ENCODE measurements around the gene ETS2. TPM values are rescaled to one million over a fixed set of nuclear protein-coding genes. Genes with fewer than 3 reads are reported as not detected.

The ETS2 gene
- total and polyA plus RNA-seq, 2 donors (not counting 1 experiment from before 2014, with no cell fraction given) = 1.9 to 5.6 TPM

- ATAC-seq (ENCODE audit: low read depth) = no peak
- Histone ChIP-seq H3K4me1 (ENCODE audit: control insufficient read depth in 2 of 2, insufficient read depth in 2 of 2, low read length in 2 of 2) (no peaks in the 10 kb centered on the region), H2AFZ (ENCODE audit: insufficient read depth, low read depth, low read length, poor library complexity, severe bottlenecking) (no peak overlapping the region), H3K27me3 (replicated peaks in 1 of 4; ENCODE audit: control extremely low read depth in 1 of 4, control insufficient read depth in 3 of 4, insufficient read depth in 4 of 4, low read length in 3 of 4) (peaks cover 0 to 29% (median 2%) of the 10 kb centered on the region in 4 experiments), H3K79me2 (ENCODE audit: control insufficient read depth, insufficient read depth, low read length) (no peaks in the 10 kb centered on the region), H3K27ac (ENCODE audit: low read length in 2 of 2) (no peak overlapping the region), H3K4me2 (replicated peaks; ENCODE audit: low read depth, low read length, poor library complexity, severe bottlenecking) (no peak overlapping the region), H4K20me1 (ENCODE audit: control insufficient read depth, insufficient read depth, low read length, poor library complexity, severe bottlenecking) (no peaks in the 10 kb centered on the region), H3K4me3 (ENCODE audit: control extremely low read depth in 1 of 5, extremely low read depth in 1 of 5, insufficient read depth in 1 of 5, low read depth in 2 of 5, low read length in 4 of 5) (no peak overlapping the region), H3K9ac (ENCODE audit: low read length) (no peak overlapping the region), H3K9me3 (ENCODE audit: control extremely low read depth in 1 of 3, control insufficient read depth in 2 of 3, insufficient read depth in 1 of 3, low read length in 2 of 3) (peaks cover 0 to 2% (median 0%) of the 10 kb centered on the region in 3 donors), H3K36me3 (replicated peaks in 1 of 2; ENCODE audit: control extremely low read depth in 1 of 2, control insufficient read depth in 1 of 2, extremely low read depth in 1 of 2, insufficient read depth in 2 of 2, low read length in 1 of 2) (no peaks in the 10 kb centered on the region)
- Mint-ChIP-seq H3K4me1 (peaks cover 1% of the 10 kb centered on the region), H3K27ac (no peak overlapping the region), H3K27me3 (peaks cover 43% of the 10 kb centered on the region), H3K9me3 (ENCODE audit: insufficient read depth) (no peaks in the 10 kb centered on the region), H3K4me3 (no peak overlapping the region)
- DNase-seq = no peak
- no peak for TF ChIP-seq EZH2 (IDR thresholded peaks at IDR 0.05; ENCODE audit: borderline replicate concordance, insufficient read depth, low read depth, low read length, poor library complexity, severe bottlenecking)
- TF ChIP-seq CTCF (IDR thresholded peaks at IDR 0.05) = no peak
- 85% methylated on average over 2 of the region's 5 CpGs for WGBS (ENCODE audit: insufficient coverage)
- ChIA-PET CTCF (no interaction called here), POLR2A (no interaction called here)
- intact Hi-C loops (cut with micrococcal nuclease) = no loop called here
Measured at GRCh38 chr21:38792676-38793459, 12.9 kb upstream of the ETS2 start.

- H3K4me3 ChIP-seq (ENCODE audit: control extremely low read depth in 1 of 5, extremely low read depth in 1 of 5, insufficient read depth in 1 of 5, low read depth in 2 of 5, low read length in 4 of 5) = no peak overlapping the region
- TF ChIP-seq CTCF (IDR thresholded peaks at IDR 0.05) = no peak
- no peak for TF ChIP-seq EZH2 (IDR thresholded peaks at IDR 0.05; ENCODE audit: borderline replicate concordance, insufficient read depth, low read depth, low read length, poor library complexity, severe bottlenecking)
Measured at GRCh38 chr21:38793926-38794713, 11.6 kb upstream of the ETS2 start.

More at GRCh38 chr21:38793926-38794713, 11.6 kb upstream of the ETS2 start:
- Histone ChIP-seq H3K27me3 (replicated peaks in 1 of 4; ENCODE audit: control extremely low read depth in 1 of 4, control insufficient read depth in 3 of 4, insufficient read depth in 4 of 4, low read length in 3 of 4) (peaks cover 0 to 23% (median 2%) of the 10 kb centered on the region in 4 experiments), H3K79me2 (ENCODE audit: control insufficient read depth, insufficient read depth, low read length) (no peaks in the 10 kb centered on the region), H3K9ac (ENCODE audit: low read length) (no peak overlapping the region), H3K36me3 (replicated peaks in 1 of 2; ENCODE audit: control extremely low read depth in 1 of 2, control insufficient read depth in 1 of 2, extremely low read depth in 1 of 2, insufficient read depth in 2 of 2, low read length in 1 of 2) (no peaks in the 10 kb centered on the region), H3K27ac (ENCODE audit: low read length in 2 of 2) (no peak overlapping the region), H2AFZ (ENCODE audit: insufficient read depth, low read depth, low read length, poor library complexity, severe bottlenecking) (no peak overlapping the region), H4K20me1 (ENCODE audit: control insufficient read depth, insufficient read depth, low read length, poor library complexity, severe bottlenecking) (no peaks in the 10 kb centered on the region), H3K4me2 (replicated peaks; ENCODE audit: low read depth, low read length, poor library complexity, severe bottlenecking) (no peak overlapping the region), H3K9me3 (ENCODE audit: control extremely low read depth in 1 of 3, control insufficient read depth in 2 of 3, insufficient read depth in 1 of 3, low read length in 2 of 3) (no peaks in the 10 kb centered on the region), H3K4me1 (ENCODE audit: control insufficient read depth in 2 of 2, insufficient read depth in 2 of 2, low read length in 2 of 2) (no peaks in the 10 kb centered on the region)
- ATAC-seq (ENCODE audit: low read depth) = no peak
- 70% methylated on average over 12 of the region's 16 CpGs for WGBS (ENCODE audit: insufficient coverage)
- CTCF ChIA-PET = no interaction called here
- Mint-ChIP-seq H3K4me1 (no peaks in the 10 kb centered on the region), H3K27ac (no peak overlapping the region), H3K27me3 (peaks cover 45% of the 10 kb centered on the region), H3K9me3 (ENCODE audit: insufficient read depth) (no peaks in the 10 kb centered on the region), H3K4me3 (no peak overlapping the region)
- intact Hi-C loops (cut with micrococcal nuclease) = no loop called here
- no peak for DNase-seq
- POLR2A ChIA-PET = no interaction called here
